PC-3 (cell line): ENCODE measurements around the gene NLE1. TPM values are rescaled to one million over a fixed set of nuclear protein-coding genes. Genes with fewer than 3 reads are reported as not detected.

ENCODE experiments used
- ATAC-seq: fragments of 200-7000 bp; cut with Tn5 transposase; 2 replicates; pipeline ENCODE4 v1.9.1; 2020; ENCODE audit warnings: mild to moderate bottlenecking, moderate library complexity
- BruUV-seq: library from RNA; stranded (reverse); fragments of 400-500 nt; replicated peaks from 2 replicates; lab custom pipeline; 2021; lab: Mats Ljungman, UMichigan
- CTCF ChIA-PET: fragments of 300-600 bp; sonication (Branson Sonifier 250); formaldehyde crosslinking; loops from one replicate; lab custom pipeline; 2022; ENCODE audit warnings: antibody characterized with exemption; lab: Charles Lee
- POLR2A ChIA-PET: fragments of 300-600 bp; sonication (Branson Sonifier 250); formaldehyde crosslinking; loops from one replicate; lab custom pipeline; 2022; ENCODE audit warnings: antibody characterized with exemption; ENCODE audit not compliant: unreplicated experiment; lab: Charles Lee
- DNase-seq: peaks from one replicate; pipeline ENCODE4 v3.0.0-alpha.2; 2015
- H2AFZ ChIP-seq: fragments of 300-600 bp; sonication (generic); 2 replicates; pipeline ENCODE4 v1.6.0; 2016; ENCODE audit warnings: antibody characterized with exemption, low read length
- H3F3A ChIP-seq: fragments of 300-600 bp; sonication (generic); one replicate; pipeline ENCODE4 v1.6.0; 2017; ENCODE audit warnings: antibody characterized with exemption, low read length, control low read depth, mild to moderate bottlenecking; ENCODE audit not compliant: unreplicated experiment
- H3K27ac ChIP-seq: fragments of 300-600 bp; sonication (generic); 2 replicates; pipeline ENCODE4 v1.5.1; 2016; ENCODE audit warnings: mild to moderate bottlenecking, low read length
- H3K27me3 ChIP-seq: fragments of 300-600 bp; sonication (generic); 2 replicates; pipeline ENCODE4 v1.6.1; 2016; ENCODE audit warnings: low read length, mixed read lengths
- H3K36me3 ChIP-seq: fragments of 300-600 bp; sonication (generic); 2 replicates; pipeline ENCODE4 v1.6.1; 2016; ENCODE audit warnings: low read depth, mixed run types, low read length, mixed read lengths
- H3K4me1 ChIP-seq: fragments of 300-600 bp; sonication (generic); 2 replicates; pipeline ENCODE4 v1.5.1; 2016; ENCODE audit warnings: low read length; ENCODE audit not compliant: insufficient read depth
- H3K4me2 ChIP-seq: fragments of 300-600 bp; sonication (generic); 2 replicates; pipeline ENCODE4 v1.6.0; 2016; ENCODE audit warnings: low read length
- H3K4me3 ChIP-seq: fragments of 300-600 bp; sonication (generic); 2 replicates; pipeline ENCODE4 v1.5.1; 2016; ENCODE audit warnings: mild to moderate bottlenecking, low read length, mixed read lengths
- H3K79me2 ChIP-seq: fragments of 300-600 bp; sonication (generic); 2 replicates; pipeline ENCODE4 v1.6.1; 2017; ENCODE audit warnings: low read length, mixed read lengths
- H3K9ac ChIP-seq: fragments of 300-600 bp; sonication (generic); 2 replicates; pipeline ENCODE4 v1.6.0; 2016; ENCODE audit warnings: mild to moderate bottlenecking, low read length
- H3K9me2 ChIP-seq: fragments of 300-600 bp; sonication (generic); replicated peaks from 2 replicates; pipeline ENCODE4 v1.6.1; 2016; ENCODE audit warnings: mixed run types, low read length, mixed read lengths
- H3K9me3 ChIP-seq: fragments of 300-600 bp; sonication (generic); 2 replicates; pipeline ENCODE4 v1.6.1; 2016; ENCODE audit warnings: low read length, mixed read lengths
- H4K20me1 ChIP-seq: fragments of 300-600 bp; sonication (generic); 2 replicates; pipeline ENCODE4 v1.6.1; 2016; ENCODE audit warnings: low read length, mixed read lengths
- EZH2 ChIP-seq: fragments of 300-600 bp; sonication (generic); IDR thresholded peaks from one replicate; pipeline ENCODE4 v1.6.1; 2017; ENCODE audit warnings: antibody characterized with exemption, mild to moderate bottlenecking, low read length; ENCODE audit not compliant: unreplicated experiment
- EZH2phosphoT487 ChIP-seq: fragments of 300-600 bp; sonication (generic); IDR thresholded peaks from 2 replicates; pipeline ENCODE4 v1.6.1; 2018; ENCODE audit warnings: mild to moderate bottlenecking, antibody characterized with exemption, low read length, borderline replicate concordance
- intact Hi-C: fragments of 100-400 bp; cut with micrococcal nuclease; formaldehyde crosslinking; loops from 2 replicates; pipeline ENCODE4 v1.9.0; 2023
- total RNA-seq: library from RNA; depleted of rRNA; stranded (reverse); fragments of >200 nt; gene quantifications from 2 replicates; pipeline ENCODE4 v1.2.3, GENCODE V29; 2014
- TF ChIP-seq, protein P1 (sequence below): fragments of 300-600 bp; sonication (generic); conservative IDR thresholded peaks from 2 replicates; pipeline ENCODE4 v1.5.1; 2017; ENCODE audit warnings: antibody characterized with exemption, low read depth, mild to moderate bottlenecking, low read length

The NLE1 gene
- total RNA-seq, 1 experiment from 2014 or later = 18.6 TPM

DNA sequence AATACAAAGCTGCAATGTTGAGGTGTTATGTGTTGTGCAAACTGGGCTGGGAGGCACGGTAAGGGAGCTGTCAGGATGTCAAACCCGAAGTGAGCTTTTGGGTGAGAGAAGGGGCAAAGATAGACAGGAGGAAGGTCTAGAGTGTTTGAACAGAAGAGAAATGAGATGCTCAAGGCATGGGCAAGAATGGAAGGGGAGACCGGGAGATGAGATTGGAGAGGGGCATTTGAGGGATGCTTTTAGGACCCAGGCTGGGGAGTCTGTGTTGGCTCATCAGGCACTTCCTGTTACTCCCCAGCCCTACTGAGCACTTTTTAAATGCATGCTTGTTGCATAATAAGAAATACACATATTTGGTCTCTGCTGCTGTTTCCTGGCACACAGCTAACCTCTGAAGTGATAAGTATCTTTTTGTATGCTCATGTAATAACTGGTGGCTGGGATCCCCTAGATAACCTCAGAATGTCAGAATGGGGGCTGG, 19.2 kb upstream of the NLE1 start:
- Histone ChIP-seq H3K9me2 (no peaks in the 10 kb centered on the region), H3K4me2 (no peak overlapping the region), H3K4me3 (no peak overlapping the region), H3F3A (no peaks in the 10 kb centered on the region), H3K4me1 (no peaks in the 10 kb centered on the region), H3K36me3 (no peaks in the 10 kb centered on the region), H3K79me2 (no peaks in the 10 kb centered on the region), H4K20me1 (no peaks in the 10 kb centered on the region), H3K27me3 (peaks cover 13% of the 10 kb centered on the region), H3K9me3 (no peaks in the 10 kb centered on the region), H2AFZ (no peak overlapping the region), H3K9ac (no peak overlapping the region), H3K27ac (no peak overlapping the region)
- intact Hi-C loops = no loop called here
- POLR2A ChIA-PET = no interaction called here
- CTCF ChIA-PET = no interaction called here
- BruUV-seq = no TSS peak
- DNase-seq (no peak), ATAC-seq (no peak)
- TF ChIP-seq, protein P1, sequence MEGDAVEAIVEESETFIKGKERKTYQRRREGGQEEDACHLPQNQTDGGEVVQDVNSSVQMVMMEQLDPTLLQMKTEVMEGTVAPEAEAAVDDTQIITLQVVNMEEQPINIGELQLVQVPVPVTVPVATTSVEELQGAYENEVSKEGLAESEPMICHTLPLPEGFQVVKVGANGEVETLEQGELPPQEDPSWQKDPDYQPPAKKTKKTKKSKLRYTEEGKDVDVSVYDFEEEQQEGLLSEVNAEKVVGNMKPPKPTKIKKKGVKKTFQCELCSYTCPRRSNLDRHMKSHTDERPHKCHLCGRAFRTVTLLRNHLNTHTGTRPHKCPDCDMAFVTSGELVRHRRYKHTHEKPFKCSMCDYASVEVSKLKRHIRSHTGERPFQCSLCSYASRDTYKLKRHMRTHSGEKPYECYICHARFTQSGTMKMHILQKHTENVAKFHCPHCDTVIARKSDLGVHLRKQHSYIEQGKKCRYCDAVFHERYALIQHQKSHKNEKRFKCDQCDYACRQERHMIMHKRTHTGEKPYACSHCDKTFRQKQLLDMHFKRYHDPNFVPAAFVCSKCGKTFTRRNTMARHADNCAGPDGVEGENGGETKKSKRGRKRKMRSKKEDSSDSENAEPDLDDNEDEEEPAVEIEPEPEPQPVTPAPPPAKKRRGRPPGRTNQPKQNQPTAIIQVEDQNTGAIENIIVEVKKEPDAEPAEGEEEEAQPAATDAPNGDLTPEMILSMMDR = no peak
- TF ChIP-seq EZH2 (no peak), EZH2phosphoT487 (no peak)

DNA sequence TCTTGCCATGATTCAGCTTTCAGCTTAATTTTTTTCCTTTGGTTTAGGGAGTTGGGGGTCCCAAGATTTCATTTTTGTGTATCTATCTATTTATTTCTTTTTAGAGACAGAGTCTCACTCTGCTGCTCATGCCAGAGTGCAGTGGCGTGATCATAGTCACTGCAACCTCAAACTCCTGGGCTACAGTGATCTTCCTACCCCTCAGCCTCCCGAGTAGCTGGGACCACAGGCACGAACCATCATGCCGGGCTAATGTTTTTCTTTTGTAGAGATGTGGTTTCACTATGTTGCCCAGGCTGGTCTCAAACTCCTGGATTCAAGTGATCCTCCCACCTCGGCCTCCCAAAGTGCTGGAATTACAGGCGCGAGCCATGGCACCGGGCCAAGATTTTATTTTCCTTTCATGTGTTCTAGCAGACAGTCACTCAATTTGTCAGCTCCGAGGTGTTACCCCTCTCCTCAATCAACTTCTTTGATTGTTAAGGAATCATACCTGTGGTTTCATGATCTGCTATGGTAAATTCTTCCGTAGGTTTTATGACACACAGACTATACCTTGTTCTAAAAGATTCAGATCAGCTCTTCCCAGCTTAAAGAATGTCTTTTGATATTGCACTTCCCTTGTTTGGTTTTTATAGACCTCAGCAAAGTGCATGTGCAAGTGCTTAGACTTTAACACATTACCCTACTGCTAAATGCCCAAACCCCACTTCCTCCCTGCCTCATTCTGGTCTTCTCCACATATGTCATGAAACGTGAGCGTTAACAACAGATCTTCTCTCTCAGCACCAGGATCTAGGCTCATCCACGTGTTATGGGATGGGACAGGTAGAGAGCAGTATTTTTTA, 18.5 kb upstream of the NLE1 start:
- no peak for DNase-seq
- Histone ChIP-seq H3K79me2 (no peaks in the 10 kb centered on the region), H3F3A (no peaks in the 10 kb centered on the region), H3K36me3 (no peaks in the 10 kb centered on the region), H3K27ac (no peak overlapping the region), H3K4me1 (no peaks in the 10 kb centered on the region), H2AFZ (no peak overlapping the region), H3K4me2 (no peak overlapping the region), H3K9me2 (no peaks in the 10 kb centered on the region), H3K4me3 (no peak overlapping the region), H4K20me1 (no peaks in the 10 kb centered on the region), H3K9me3 (no peaks in the 10 kb centered on the region), H3K27me3 (peaks cover 13% of the 10 kb centered on the region), H3K9ac (no peak overlapping the region)
- POLR2A ChIA-PET = no interaction called here
- no peak for ATAC-seq
- CTCF ChIA-PET = no interaction called here
- BruUV-seq = no TSS peak
- TF ChIP-seq EZH2 (no peak), EZH2phosphoT487 (no peak)
- TF ChIP-seq, protein P1 = no peak
- intact Hi-C loops = no loop called here

DNA sequence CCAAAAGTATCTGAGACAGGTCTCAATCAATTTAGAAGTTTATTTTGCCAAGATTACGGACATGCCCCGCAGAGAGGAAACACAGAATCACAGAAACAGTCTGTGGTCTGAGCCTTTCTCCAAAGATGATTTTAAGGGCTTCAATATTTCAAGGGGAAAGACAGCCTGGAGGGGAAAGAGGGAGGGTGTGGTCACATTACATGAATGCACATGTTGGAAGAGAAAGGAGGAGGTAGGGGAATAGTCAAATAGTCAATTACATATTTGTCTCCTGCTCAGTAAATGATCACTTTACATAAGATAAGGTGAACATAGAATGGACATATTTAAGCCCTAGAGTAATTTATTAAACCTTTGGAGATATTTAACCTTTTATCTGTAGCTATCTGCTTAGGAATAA, 17.8 kb upstream of the NLE1 start:
- H4K20me1 ChIP-seq = no peaks in the 10 kb centered on the region
- H3K9me3 ChIP-seq = no peaks in the 10 kb centered on the region
- H3K36me3 ChIP-seq = no peaks in the 10 kb centered on the region
- no TSS peak for BruUV-seq
- H3K9me2 ChIP-seq = no peaks in the 10 kb centered on the region
- ChIA-PET POLR2A (no interaction called here), CTCF (no interaction called here)
- no peak overlapping the region for H3K4me2 ChIP-seq
- TF ChIP-seq EZH2phosphoT487 = no peak
- TF ChIP-seq, protein P1 = no peak
- TF ChIP-seq EZH2 = no peak
- intact Hi-C loops = no loop called here
- H3K27ac ChIP-seq = no peak overlapping the region
- H3K4me3 ChIP-seq = no peak overlapping the region
- H3K4me1 ChIP-seq = no peaks in the 10 kb centered on the region
- DNase-seq (no peak), ATAC-seq (no peak)
- H3K27me3 ChIP-seq = peaks cover 13% of the 10 kb centered on the region
- no peak overlapping the region for H3K9ac ChIP-seq
- H3K79me2 ChIP-seq = no peaks in the 10 kb centered on the region
- H2AFZ ChIP-seq = no peak overlapping the region
- H3F3A ChIP-seq = no peaks in the 10 kb centered on the region
